Ovary (tissue), 3 donors: ENCODE measurements around the gene LCT.

Source experiments
- CTCF ChIP-seq, 3 donors: fragments of 450-650 bp in 2 of 3; fragments of 200-600 bp in 1 of 3; IDR thresholded peaks; one replicate each; pipeline versions ENCODE4 v1.5.1 to v1.8.0; 2016 to 2022; ENCODE audit warnings: antibody characterized with exemption in 3 of 3, mild to moderate bottlenecking in 1 of 3
- EP300 ChIP-seq: sonication (generic); formaldehyde crosslinking; IDR thresholded peaks from one replicate; pipeline ENCODE4 v1.6.1; 2017; ENCODE audit warnings: antibody characterized with exemption
- POLR2A ChIP-seq: fragments of 450-650 bp; IDR thresholded peaks from one replicate; pipeline ENCODE4 v1.6.1; 2017; ENCODE audit warnings: antibody characterized with exemption, mild to moderate bottlenecking, moderate library complexity
- donor health status: DM: no; HTN: no; CAD: no.

- TF ChIP-seq CTCF (IDR thresholded peaks at IDR 0.05) (no peak), POLR2A (no peak), EP300 (no peak)
Observed at GRCh38 chr2:135822855-135823254, 14.1 kb downstream of the LCT start.
